B cell (primary cell): ENCODE data around the gene ROPN1.

Experiments used
- EZH2 ChIP-seq: IDR thresholded peaks from 2 replicates; pipeline ENCODE4 v1.6.1; 2012; ENCODE audit warnings: borderline replicate concordance, low read depth, mild to moderate bottlenecking, moderate library complexity, low read length; ENCODE audit not compliant: insufficient read depth, poor library complexity, severe bottlenecking
- TF ChIP-seq, protein P1 (sequence below): fragments of 200-600 bp; IDR thresholded peaks from one replicate; pipeline ENCODE4 v1.8.0; 2022; ENCODE audit warnings: antibody characterized with exemption, mild to moderate bottlenecking

DNA sequence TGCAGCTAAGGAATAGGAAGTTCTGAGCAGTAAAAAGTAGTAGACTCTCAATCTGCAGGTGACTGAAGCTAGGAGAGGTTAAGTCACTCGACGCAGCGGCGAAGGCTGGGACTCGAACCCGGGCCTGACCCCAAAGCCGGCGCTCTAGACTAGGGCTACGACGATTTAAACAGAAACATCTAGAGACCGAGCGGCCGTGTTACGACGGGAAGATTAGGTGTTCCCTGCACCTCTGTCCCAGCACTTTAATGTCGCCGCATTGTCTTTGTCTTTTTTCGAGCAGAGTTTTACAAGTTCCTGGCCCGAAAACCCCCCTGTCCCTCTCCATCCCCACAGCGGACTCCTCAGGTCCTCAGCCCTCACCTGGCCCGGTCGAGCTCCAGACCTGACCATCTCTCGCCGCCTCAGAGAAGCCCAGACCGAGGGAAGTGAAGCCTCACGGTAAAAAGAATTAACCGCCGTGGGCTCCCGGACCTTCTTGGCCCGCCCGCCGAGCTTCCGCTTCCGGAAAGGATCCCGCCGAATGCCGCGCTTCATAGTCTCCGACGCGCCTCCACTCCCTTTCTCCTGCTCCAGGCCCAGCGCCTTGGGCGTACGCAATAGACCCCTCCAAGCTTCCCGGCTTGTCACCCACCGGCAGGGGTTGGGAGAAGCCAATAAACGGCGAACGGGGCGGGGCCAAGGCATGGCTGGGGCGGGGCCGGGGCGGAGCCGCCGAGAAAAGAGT is 31.0 kb downstream of the ROPN1 start, which contains the start of gene CCDC14:
- TF ChIP-seq EZH2: no peak
- TF ChIP-seq, protein P1, sequence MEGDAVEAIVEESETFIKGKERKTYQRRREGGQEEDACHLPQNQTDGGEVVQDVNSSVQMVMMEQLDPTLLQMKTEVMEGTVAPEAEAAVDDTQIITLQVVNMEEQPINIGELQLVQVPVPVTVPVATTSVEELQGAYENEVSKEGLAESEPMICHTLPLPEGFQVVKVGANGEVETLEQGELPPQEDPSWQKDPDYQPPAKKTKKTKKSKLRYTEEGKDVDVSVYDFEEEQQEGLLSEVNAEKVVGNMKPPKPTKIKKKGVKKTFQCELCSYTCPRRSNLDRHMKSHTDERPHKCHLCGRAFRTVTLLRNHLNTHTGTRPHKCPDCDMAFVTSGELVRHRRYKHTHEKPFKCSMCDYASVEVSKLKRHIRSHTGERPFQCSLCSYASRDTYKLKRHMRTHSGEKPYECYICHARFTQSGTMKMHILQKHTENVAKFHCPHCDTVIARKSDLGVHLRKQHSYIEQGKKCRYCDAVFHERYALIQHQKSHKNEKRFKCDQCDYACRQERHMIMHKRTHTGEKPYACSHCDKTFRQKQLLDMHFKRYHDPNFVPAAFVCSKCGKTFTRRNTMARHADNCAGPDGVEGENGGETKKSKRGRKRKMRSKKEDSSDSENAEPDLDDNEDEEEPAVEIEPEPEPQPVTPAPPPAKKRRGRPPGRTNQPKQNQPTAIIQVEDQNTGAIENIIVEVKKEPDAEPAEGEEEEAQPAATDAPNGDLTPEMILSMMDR: no peak
